DMS79 treated with DMSO at 0.1 percent for 48 hours (cell line): ENCODE results near the gene VDR.

Experiments used
- DNase-seq: peaks from one replicate; lab custom pipeline; 2025; lab: John Stamatoyannopoulos, UW

Gene VDR

GRCh38 chr12:47793015-47793681 lies 111.6 kb downstream of the VDR start:
- DNase-seq = no peak

GRCh38 chr12:47791874-47792273 lies 112.9 kb downstream of the VDR start:
- no peak for DNase-seq
